GM18909 (cell line): Measurements from ENCODE around the gene ERCC6L2.

Experiments used
- ATAC-seq: cut with Tn5 transposase; IDR thresholded peaks from one replicate; pipeline ENCODE4 v1.9.1; 2021; ENCODE audit warnings: mild to moderate bottlenecking; ENCODE audit not compliant: unreplicated experiment, poor library complexity

Gene ERCC6L2

DNA sequence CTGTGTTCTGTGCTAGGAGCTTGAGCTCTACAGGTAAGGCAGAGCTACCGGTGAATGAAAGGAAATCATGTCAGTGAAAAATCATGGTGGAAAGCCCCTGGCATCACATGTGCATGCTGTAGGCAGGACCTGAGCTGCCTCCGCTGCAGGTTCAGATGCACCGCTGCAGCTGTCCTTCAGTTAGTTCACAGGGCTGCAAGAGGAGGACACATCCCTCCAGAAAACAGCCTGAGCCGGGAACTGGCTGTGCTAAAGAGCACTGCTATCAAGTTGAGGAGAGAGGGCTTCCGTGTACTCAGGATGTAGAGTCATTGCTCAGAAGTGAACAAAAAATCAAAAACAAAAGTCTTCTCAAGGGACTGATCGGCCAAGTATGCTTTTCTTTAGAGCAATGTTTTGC, 138.6 kb downstream of the ERCC6L2 start:
- no peak for ATAC-seq

GRCh38 chr9:96015876-96016686, 140.6 kb downstream of the ERCC6L2 start:
- no peak for ATAC-seq
